HepG2 (cell line): ENCODE measurements around the gene BICRAL. TPM values are rescaled to one million over a fixed set of nuclear protein-coding genes. Genes with fewer than 3 reads are reported as not detected.
A peak's percentile ranks its signal among the peaks of the same experiment; 100 is the strongest.

ENCODE experiments used
- CSRNP2 ChIP-seq: sonication (generic); formaldehyde crosslinking; conservative IDR thresholded peaks from 2 replicates; pipeline ENCODE4 v1.8.0; 2022; ENCODE audit warnings: low read depth, missing genetic modification reagents
- GABPB1 ChIP-seq: IDR thresholded peaks from 2 replicates; pipeline ENCODE4 v1.6.1; 2016; ENCODE audit warnings: mild to moderate bottlenecking, missing genetic modification reagents, moderate library complexity, missing compliant biosample characterization
- HBP1 ChIP-seq: IDR thresholded peaks from 2 replicates; pipeline ENCODE4 v1.6.1; 2016; ENCODE audit warnings: low read depth, control low read depth
- HNRNPK ChIP-seq: fragments of 200-400 bp; formaldehyde crosslinking; IDR thresholded peaks from 2 replicates; pipeline ENCODE4 v1.6.1; 2018; ENCODE audit warnings: low read length, low read depth, moderate library complexity, mild to moderate bottlenecking; ENCODE audit not compliant: poor library complexity, severe bottlenecking
- PBX3 ChIP-seq: sonication (generic); formaldehyde crosslinking; IDR thresholded peaks from 2 replicates; pipeline ENCODE4 v1.8.1; 2023; ENCODE audit warnings: missing genetic modification reagents, inconsistent platforms, borderline replicate concordance
- RNF2 ChIP-seq: fragments of 450-650 bp; conservative IDR thresholded peaks from 2 replicates; pipeline ENCODE4 v1.6.1; 2016; ENCODE audit warnings: low read depth
- ZNF142 ChIP-seq: sonication (generic); formaldehyde crosslinking; IDR thresholded peaks from 2 replicates; pipeline ENCODE4 v1.4.0; 2020; ENCODE audit warnings: missing genetic modification reagents
- ZNF484 ChIP-seq: sonication (generic); formaldehyde crosslinking; IDR thresholded peaks from 2 replicates; pipeline ENCODE4 v1.5.1; 2020; ENCODE audit warnings: mild to moderate bottlenecking, low read depth, missing genetic modification reagents, borderline replicate concordance
- ZNF619 ChIP-seq: sonication (generic); formaldehyde crosslinking; IDR thresholded peaks from 2 replicates; pipeline ENCODE4 v1.4.0; 2020; ENCODE audit warnings: mild to moderate bottlenecking, missing genetic modification reagents
- polyA plus RNA-seq, 8 experiments: library from polyadenylated mRNA; depleted of rRNA in 3 of 8; stranded (reverse) in 7 of 8; unstranded in 1 of 8; fragments of >200 nt; fragmentation: Illumina TruSeq in 4 of 8; extraction: Trizol in 4 of 8; gene quantifications; 2 replicates each; pipeline versions ENCODE4 v1.2.1 to v1.2.3, GENCODE V29; 2011 to 2016; ENCODE audit warnings: low read depth in 4 of 8, missing spikeins in 1 of 8, mixed read lengths in 1 of 8; ENCODE audit not compliant: insufficient read depth in 1 of 8
- total RNA-seq, 5 experiments: library from RNA; depleted of rRNA; stranded (reverse); fragments of >200 nt; fragmentation: Illumina TruSeq; extraction: Trizol; gene quantifications; 2 replicates each; pipeline ENCODE4 v1.2.3, GENCODE V29; 2016; ENCODE audit warnings: low read depth in 1 of 5

BICRAL gene
- total and polyA plus RNA-seq, 2 of the 13 experiments (the other 11 are each of a cell fraction or from before 2014, with no cell fraction given) = 5.0 to 13.5 TPM

GRCh38 chr6:42911171-42912021 is 129.5 kb downstream of the BICRAL start (continued):
- TF ChIP-seq ZNF142 (CRISPR knock-in tag) (peak; percentile 46; the same call in 1 of the 2 replicates), CSRNP2 (no peak), RNF2 (no peak), HBP1 (CRISPR knock-in tag) (no peak), ZNF484 (CRISPR knock-in tag) (no peak), PBX3 (CRISPR knock-in tag) (no peak), ZNF619 (CRISPR knock-in tag) (no peak), HNRNPK (no peak), GABPB1 (CRISPR knock-in tag) (peak; percentile 70; the same call in 1 of the 2 replicates)
